Cardiac fibroblast (primary cell): ENCODE data around the gene PSEN2.

Experiments used
- DNase-seq, 2 donors: peaks; one replicate each; pipeline versions ENCODE4 v3.0.0 to v3.0.0-alpha.2; 2010; ENCODE audit warnings: low read depth in 2 of 2
- H3K4me3 ChIP-seq, 2 donors: replicated peaks in 1 of 2; 1 replicate in 1 of 2; 2 replicates in 1 of 2; pipeline ENCODE4 v1.5.1; 2011; ENCODE audit warnings: low read depth in 2 of 2, low read length in 2 of 2, mild to moderate bottlenecking in 2 of 2, moderate library complexity in 1 of 2
- CTCF ChIP-seq: IDR thresholded peaks from one replicate; pipeline ENCODE4 v1.5.1; 2011; ENCODE audit warnings: low read depth, mild to moderate bottlenecking, low read length, inconsistent platforms

PSEN2 gene

GRCh38 chr1:226934483-226935237 lies 64.2 kb downstream of the PSEN2 start:
- no peak for DNase-seq
- no peak overlapping the region for H3K4me3 ChIP-seq
- TF ChIP-seq CTCF = no peak

DNA sequence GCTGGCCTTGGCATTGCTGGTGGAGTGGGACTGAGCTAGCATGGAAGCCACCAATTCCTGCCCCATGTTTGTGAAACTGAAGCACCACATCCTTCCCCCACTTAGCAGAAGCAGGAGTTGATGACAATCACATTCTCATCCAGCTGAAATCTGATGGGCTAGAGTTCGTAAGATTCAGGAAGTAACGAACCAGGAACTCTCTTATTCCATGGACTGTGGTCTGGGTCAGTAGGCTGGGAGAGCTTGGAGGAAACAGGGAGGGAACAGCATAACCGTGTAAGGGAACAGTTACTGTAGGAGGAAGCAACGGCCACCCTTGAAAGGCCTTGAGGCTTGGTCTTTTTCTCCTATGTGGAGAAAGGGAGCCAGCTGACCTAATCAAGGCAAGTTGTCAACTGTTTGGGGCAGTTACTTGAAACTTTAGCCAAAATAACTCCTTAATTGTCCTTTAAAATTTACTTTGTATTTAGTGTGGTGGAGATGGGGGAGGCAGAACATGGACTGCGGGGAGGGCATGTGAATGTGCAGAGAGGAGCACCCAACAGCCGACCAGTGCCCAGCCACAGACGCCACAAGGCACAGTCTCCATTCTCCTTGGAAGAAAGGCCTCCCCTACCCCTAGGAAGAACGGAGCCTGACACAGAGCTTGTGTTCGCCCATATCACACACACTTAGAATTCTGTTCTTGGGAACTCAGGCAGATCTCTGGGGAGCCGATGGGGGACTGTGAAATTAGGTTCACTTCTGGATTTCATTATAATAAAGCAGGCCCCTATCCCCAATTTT lies 67.7 kb downstream of the PSEN2 start:
- no peak for DNase-seq
- TF ChIP-seq CTCF = no peak
- no peak overlapping the region for H3K4me3 ChIP-seq

GRCh38 chr1:226938903-226939437 lies 68.6 kb downstream of the PSEN2 start:
- TF ChIP-seq CTCF = no peak
- peak overlapping the region; percentile 69 to 71 for H3K4me3 ChIP-seq
- DNase-seq = peak; percentile 66 to 75

- peak overlapping the region; percentile 69 to 71 for H3K4me3 ChIP-seq
- TF ChIP-seq CTCF = no peak
- DNase-seq = no peak
Measured at GRCh38 chr1:226939438-226940028, 69.1 kb downstream of the PSEN2 start.

GRCh38 chr1:226940029-226940805 lies 69.8 kb downstream of the PSEN2 start, which contains the start of gene COQ8A:
Gene COQ8A, plus strand, starts transcription at chr1:226940294. Its CDS starts 21,092 bp downstream, at chr1:226961386.
- no peak for TF ChIP-seq CTCF
- peak; percentile 99 to 100 for DNase-seq
- H3K4me3 ChIP-seq = peak within 1 kb of the TSS; percentile 73 to 80

GRCh38 chr1:226940806-226941067 lies 70.3 kb downstream of the PSEN2 start:
- peak overlapping the region; percentile 73 to 80 for H3K4me3 ChIP-seq
- no peak for TF ChIP-seq CTCF
- DNase-seq = no peak
